Measurements from ENCODE around the gene BMP6.

DNA sequence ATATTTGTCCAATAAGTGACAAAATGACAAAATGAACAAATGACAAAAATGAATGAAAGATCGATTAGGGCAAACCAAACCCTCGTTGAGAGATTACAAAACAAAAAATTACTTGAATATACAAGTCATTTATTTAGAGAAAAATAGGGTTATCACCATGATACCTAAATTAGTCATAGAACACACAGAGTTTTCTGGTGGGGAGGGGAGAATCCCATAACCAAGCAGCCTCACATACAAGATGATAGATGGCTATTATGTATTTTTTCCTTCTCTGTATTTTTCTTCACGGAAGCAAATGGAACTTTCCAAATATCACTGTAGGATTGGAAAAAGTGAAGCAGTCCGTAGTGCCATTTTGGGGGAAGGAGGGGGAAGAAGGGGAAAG lies 28.5 kb upstream of the BMP6 start:
- TF ChIP-seq, protein P1, sequence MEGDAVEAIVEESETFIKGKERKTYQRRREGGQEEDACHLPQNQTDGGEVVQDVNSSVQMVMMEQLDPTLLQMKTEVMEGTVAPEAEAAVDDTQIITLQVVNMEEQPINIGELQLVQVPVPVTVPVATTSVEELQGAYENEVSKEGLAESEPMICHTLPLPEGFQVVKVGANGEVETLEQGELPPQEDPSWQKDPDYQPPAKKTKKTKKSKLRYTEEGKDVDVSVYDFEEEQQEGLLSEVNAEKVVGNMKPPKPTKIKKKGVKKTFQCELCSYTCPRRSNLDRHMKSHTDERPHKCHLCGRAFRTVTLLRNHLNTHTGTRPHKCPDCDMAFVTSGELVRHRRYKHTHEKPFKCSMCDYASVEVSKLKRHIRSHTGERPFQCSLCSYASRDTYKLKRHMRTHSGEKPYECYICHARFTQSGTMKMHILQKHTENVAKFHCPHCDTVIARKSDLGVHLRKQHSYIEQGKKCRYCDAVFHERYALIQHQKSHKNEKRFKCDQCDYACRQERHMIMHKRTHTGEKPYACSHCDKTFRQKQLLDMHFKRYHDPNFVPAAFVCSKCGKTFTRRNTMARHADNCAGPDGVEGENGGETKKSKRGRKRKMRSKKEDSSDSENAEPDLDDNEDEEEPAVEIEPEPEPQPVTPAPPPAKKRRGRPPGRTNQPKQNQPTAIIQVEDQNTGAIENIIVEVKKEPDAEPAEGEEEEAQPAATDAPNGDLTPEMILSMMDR (IDR thresholded peaks at IDR 0.05), result no peak
- TF ChIP-seq POLR2A (IDR thresholded peaks at IDR 0.05), result no peak

All from ovary (tissue), 3 donors.